ENCODE measurements around the gene FAM131B. TPM values are rescaled to one million over a fixed set of nuclear protein-coding genes. Genes with fewer than 3 reads are reported as not detected.

The FAM131B gene
- total RNA-seq, 4 donors from 2014 or later, result 0.27 to 1.4 (median 0.42) TPM; not detected in 1

- DNase-seq (ENCODE audit: low spot score in 2 of 2), result peak in 1 of 2 donors; percentile 74
- 94 to 98% methylated on average over 11 to 13 of the region's 13 CpGs for WGBS, 2 donors
- no peak overlapping the region for H3K4me3 ChIP-seq (ENCODE audit: low read depth, poor library complexity, severe bottlenecking)
- TF ChIP-seq POLR2A (IDR thresholded peaks at IDR 0.05), result no peak
- no peak for TF ChIP-seq CTCF (IDR thresholded peaks at IDR 0.05)
- intact Hi-C loops (cut with DNase I; ENCODE audit: low total_unique reads), result no loop called here
These were observed 6.0 kb downstream of the FAM131B start for GRCh38 chr7:143356414-143357050.

GRCh38 chr7:143355450-143356385 lies 6.8 kb downstream of the FAM131B start:
- 90 to 92% methylated on average over 16 of the region's 16 CpGs for WGBS, 2 donors
- DNase-seq (ENCODE audit: low spot score in 2 of 2), result peak in 1 of 2 donors; percentile 79
- TF ChIP-seq CTCF (IDR thresholded peaks at IDR 0.05) (no peak), POLR2A (IDR thresholded peaks at IDR 0.05) (no peak)
- intact Hi-C loops (cut with DNase I; ENCODE audit: low total_unique reads), result no loop called here
- no peak overlapping the region for H3K4me3 ChIP-seq (ENCODE audit: low read depth, poor library complexity, severe bottlenecking)

GRCh38 chr7:143354965-143355364 lies 7.5 kb downstream of the FAM131B start:
- peak in 1 of 2 donors; percentile 53 for DNase-seq (ENCODE audit: low spot score in 2 of 2)
- 76 to 91% methylated on average over 8 of the region's 8 CpGs for WGBS, 2 donors
- TF ChIP-seq POLR2A (IDR thresholded peaks at IDR 0.05) (no peak), CTCF (IDR thresholded peaks at IDR 0.05) (no peak)
- H3K4me3 ChIP-seq (ENCODE audit: low read depth, poor library complexity, severe bottlenecking), result no peak overlapping the region
- intact Hi-C loops (cut with DNase I; ENCODE audit: low total_unique reads), result no loop called here

- TF ChIP-seq CTCF (IDR thresholded peaks at IDR 0.05), result no peak
- no peak for DNase-seq (ENCODE audit: low spot score in 2 of 2)
- no peak overlapping the region for H3K4me3 ChIP-seq (ENCODE audit: low read depth, poor library complexity, severe bottlenecking)
- WGBS, 2 donors, result 90 to 92% methylated on average over 8 of the region's 8 CpGs
- intact Hi-C loops (cut with DNase I; ENCODE audit: low total_unique reads), result no loop called here
These were observed 8.1 kb downstream of the FAM131B start for GRCh38 chr7:143354376-143354775.

- intact Hi-C loops (cut with DNase I; ENCODE audit: low total_unique reads), result no loop called here
- WGBS, 2 donors, result 79 to 92% methylated on average over 11 of the region's 11 CpGs
- no peak for TF ChIP-seq POLR2A (IDR thresholded peaks at IDR 0.05)
- peak in 1 of 2 donors; percentile 59 for DNase-seq (ENCODE audit: low spot score in 2 of 2)
- no peak overlapping the region for H3K4me3 ChIP-seq (ENCODE audit: low read depth, poor library complexity, severe bottlenecking)
These were observed 9.9 kb downstream of the FAM131B start for GRCh38 chr7:143352531-143353002.

GRCh38 chr7:143351574-143351973 lies 10.9 kb downstream of the FAM131B start:
- no peak overlapping the region for H3K4me3 ChIP-seq (ENCODE audit: low read depth, poor library complexity, severe bottlenecking)
- DNase-seq (ENCODE audit: low spot score in 2 of 2), result peak in 1 of 2 donors; percentile 43
- no peak for TF ChIP-seq POLR2A (IDR thresholded peaks at IDR 0.05)
- no peak for TF ChIP-seq CTCF (IDR thresholded peaks at IDR 0.05)
- WGBS, 2 donors, result 89 to 92% methylated on average over 9 of the region's 9 CpGs
- intact Hi-C loops (cut with DNase I; ENCODE audit: low total_unique reads), result no loop called here

Measured in lower leg skin (tissue), 4 donors.